ENCODE results near the gene FSCN2.
"Not testable (repeated sequence)": the region's sequence is repeated elsewhere in the genome, so short reads cannot be mapped to it uniquely, and the experiment has no call there.

FSCN2 gene

DNA sequence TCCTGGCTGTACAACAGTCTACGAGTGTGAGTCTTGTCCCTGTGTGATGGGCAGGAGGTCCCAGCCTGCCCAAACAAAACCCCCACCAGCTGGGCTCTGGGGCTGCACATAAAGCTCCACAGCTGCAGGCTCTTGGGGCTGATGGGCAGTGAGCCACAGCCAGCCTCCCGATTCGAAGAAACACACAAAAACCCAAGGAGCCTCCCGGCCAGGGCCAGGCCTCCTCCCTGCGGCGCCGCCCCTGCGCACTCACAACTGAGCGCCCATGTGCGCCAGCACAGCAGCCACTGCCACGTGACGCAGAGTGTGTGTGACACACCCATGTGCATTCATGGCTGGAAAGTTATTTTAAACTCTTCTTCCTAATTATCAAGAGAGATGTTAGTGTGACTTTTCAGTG lies 54.6 kb downstream of the FSCN2 start:
- no peak for DNase-seq

DNA sequence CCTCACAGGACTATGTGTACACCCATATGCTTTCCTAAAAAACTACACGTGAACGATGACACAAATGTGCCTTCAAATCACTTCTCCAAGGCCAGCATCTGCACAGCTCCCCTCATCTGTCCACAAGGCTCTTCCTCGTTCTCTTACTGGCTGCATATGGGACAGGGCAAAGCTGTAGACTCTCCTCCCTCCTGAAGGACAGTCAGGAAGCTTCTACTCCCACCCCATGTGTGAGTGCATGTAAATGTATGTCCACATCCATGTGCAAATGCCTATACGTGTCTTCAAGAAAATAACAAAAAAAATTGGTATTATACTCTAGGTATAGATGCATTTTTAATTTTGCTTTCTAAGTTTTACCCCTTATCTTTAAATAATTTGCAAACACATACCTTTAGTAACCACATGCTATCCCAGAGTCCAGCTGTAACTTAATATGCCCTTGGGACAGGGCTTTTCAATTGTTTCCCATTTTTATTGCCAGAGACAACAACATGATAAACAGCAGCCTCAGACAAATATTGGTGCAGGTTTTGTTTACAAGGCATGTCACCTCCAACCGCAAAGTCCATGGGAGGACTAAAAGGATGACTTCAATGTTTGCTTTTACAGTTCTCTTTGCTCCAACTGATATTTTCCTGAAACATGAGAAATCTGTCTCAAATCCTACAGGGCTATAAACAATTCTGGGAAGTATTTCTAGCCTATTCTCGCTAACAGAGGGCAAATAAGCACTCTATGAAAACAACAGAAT lies 55.6 kb downstream of the FSCN2 start:
- no peak for DNase-seq

DNA sequence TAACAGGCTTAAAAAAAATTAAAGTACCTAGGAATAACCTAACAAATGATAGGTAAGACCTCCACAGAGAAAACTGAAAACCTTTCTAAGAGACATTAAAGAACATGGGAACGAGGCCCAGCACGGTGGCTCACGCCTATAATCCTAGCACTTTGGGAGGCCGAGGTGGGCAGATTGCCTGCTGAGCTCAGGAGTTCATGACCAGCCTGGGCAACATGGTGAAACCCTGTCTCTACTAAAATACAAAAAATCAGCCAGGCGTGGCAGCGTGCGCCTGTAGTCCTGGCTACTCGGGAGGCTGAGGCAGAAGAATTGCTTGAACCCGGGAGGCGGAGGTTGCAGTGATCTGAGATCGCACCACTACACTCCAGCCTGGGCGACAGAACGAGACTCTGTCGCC lies 56.6 kb downstream of the FSCN2 start:
- DNase-seq = not testable (repeated sequence)

DNA sequence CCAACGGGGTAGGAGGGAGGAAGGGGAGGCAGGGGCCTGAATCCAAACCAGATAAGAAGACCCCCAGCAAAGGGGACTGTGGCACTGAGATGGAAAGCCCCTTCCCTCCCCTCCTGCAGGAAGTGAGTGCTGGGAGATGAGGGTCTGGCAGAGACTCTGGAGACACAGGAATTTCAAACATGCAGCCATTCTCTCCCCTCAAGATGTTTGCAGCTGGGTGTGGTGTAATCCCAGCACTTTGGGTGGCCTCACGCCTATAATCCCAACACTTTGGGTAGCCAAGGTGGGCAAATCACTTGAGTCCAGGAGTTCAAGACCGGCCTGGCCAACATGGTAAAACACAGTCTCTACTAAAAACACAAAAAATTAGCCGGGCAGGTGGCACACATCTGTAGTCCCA lies 57.9 kb downstream of the FSCN2 start:
- DNase-seq = no peak
